ENCODE measurements around the gene COL26A1. TPM values are rescaled to one million over a fixed set of nuclear protein-coding genes. Genes with fewer than 3 reads are reported as not detected.

Gene COL26A1
- total RNA-seq, 2 experiments from 2014 or later, result not detected

DNA sequence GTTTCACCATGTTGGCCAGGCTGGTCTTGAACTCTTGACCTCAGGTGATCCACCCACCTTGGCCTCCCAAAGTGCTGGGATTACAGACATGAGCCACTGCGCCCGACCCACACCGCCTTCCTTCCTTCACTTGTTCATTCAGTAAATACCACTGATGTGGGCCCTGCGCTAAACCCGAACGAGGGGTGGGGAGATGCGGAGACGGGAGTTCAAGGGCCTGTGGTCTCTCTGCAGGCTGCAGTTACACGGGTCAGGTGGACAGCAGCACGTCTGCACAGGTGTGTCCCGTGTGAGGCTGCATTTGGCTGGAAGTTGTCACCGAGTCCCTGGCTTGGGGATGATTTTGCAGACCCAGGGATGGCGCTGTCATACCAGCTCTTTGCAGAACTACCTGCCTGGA is 38.1 kb downstream of the COL26A1 start:
- Mint-ChIP-seq H3K4me1 (no peaks in the 10 kb centered on the region), H3K27ac (no peak overlapping the region), H3K9me3 (no peaks in the 10 kb centered on the region), H3K4me3 (no peak overlapping the region), H3K27me3 (peaks cover 22% of the 10 kb centered on the region), H3K36me3 (no peaks in the 10 kb centered on the region)
- ATAC-seq (ENCODE audit: low read depth) (no peak), DNase-seq (no peak)
- POLR2A ChIA-PET, result no interaction called here

DNA sequence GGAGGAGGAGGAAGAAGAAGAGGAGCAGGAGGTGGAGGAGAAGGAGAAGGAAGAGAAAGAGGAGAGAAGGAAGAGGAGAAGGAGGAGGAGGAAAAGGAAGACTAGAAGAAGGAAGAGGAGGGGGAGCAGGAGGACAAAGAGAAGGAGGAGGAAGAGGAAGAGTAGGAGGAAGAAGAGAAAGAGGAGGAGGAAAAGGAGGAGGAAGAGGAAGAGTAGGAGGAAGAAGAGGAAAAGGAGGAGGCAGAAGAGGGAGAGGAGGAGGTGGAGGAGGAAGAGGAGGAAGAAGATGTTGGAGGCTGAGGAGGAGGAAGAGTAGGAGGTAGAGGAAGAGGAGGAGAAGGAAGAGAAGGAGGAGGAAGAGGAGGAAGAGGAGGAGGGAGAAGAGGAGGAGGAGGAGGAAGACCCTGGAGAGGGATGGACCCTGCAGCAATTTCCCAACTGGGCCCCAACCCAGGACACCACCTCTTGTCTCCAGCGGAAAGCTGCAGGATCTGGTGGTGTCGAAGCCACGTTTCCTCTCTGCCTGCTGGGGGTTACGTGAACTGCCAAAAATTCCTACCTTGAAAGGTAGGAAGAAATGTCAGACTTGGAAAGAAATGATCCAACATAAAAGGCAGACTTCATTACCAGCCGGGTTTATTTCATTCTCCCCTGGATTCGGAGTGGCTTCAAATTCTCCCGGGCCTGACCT is 38.9 kb downstream of the COL26A1 start:
- ATAC-seq (ENCODE audit: low read depth) (no peak), DNase-seq (no peak)
- POLR2A ChIA-PET, result no interaction called here
- H3K27me3 Mint-ChIP-seq, result peaks cover 23% of the 10 kb centered on the region
- no peak overlapping the region for H3K4me3 Mint-ChIP-seq
- no peaks in the 10 kb centered on the region for H3K4me1 Mint-ChIP-seq
- no peak overlapping the region for H3K27ac Mint-ChIP-seq
- no peaks in the 10 kb centered on the region for H3K9me3 Mint-ChIP-seq
- no peaks in the 10 kb centered on the region for H3K36me3 Mint-ChIP-seq

GRCh38 chr7:101402081-101402779 is 39.6 kb downstream of the COL26A1 start:
- no peaks in the 10 kb centered on the region for H3K36me3 Mint-ChIP-seq
- peaks cover 23% of the 10 kb centered on the region for H3K27me3 Mint-ChIP-seq
- ATAC-seq (ENCODE audit: low read depth) (no peak), DNase-seq (no peak)
- H3K4me3 Mint-ChIP-seq, result no peak overlapping the region
- POLR2A ChIA-PET, result no interaction called here
- H3K9me3 Mint-ChIP-seq, result no peaks in the 10 kb centered on the region
- no peak overlapping the region for H3K27ac Mint-ChIP-seq
- H3K4me1 Mint-ChIP-seq, result no peaks in the 10 kb centered on the region

DNA sequence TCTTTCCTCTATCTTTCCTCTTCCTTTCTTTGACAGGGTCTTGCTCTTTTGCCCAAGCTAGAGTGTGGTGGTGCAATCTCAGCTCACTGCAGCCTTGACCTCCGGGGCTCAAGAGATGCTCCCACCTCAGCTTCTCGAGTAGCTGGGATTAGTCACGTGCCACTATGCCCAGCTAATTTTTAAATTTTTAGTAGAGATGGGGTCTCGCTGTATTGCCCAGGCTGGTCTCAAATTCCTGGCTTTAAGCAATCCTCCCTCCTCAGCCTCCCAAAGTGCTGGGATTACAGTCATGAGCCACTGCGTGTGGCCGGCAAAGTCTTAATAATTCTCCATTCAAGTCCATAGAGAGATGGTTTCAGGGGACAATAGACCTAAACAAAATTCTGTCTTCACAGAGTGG is 40.2 kb downstream of the COL26A1 start:
- POLR2A ChIA-PET, result no interaction called here
- Mint-ChIP-seq H3K27me3 (peaks cover 23% of the 10 kb centered on the region), H3K9me3 (no peaks in the 10 kb centered on the region), H3K36me3 (no peaks in the 10 kb centered on the region), H3K4me1 (no peaks in the 10 kb centered on the region), H3K27ac (no peak overlapping the region), H3K4me3 (no peak overlapping the region)
- ATAC-seq (ENCODE audit: low read depth) (no peak), DNase-seq (no peak)

- DNase-seq (no peak), ATAC-seq (ENCODE audit: low read depth) (no peak)
- Mint-ChIP-seq H3K4me1 (no peaks in the 10 kb centered on the region), H3K36me3 (no peaks in the 10 kb centered on the region), H3K4me3 (no peak overlapping the region), H3K9me3 (peaks cover 8% of the 10 kb centered on the region), H3K27ac (no peak overlapping the region), H3K27me3 (peaks cover 19% of the 10 kb centered on the region)
- POLR2A ChIA-PET, result no interaction called here
Observed at GRCh38 chr7:101405474-101406067, 42.9 kb downstream of the COL26A1 start.

- Mint-ChIP-seq H3K36me3 (no peaks in the 10 kb centered on the region), H3K9me3 (peaks cover 8% of the 10 kb centered on the region), H3K4me3 (peak overlapping the region; percentile 64), H3K27me3 (peaks cover 4% of the 10 kb centered on the region), H3K4me1 (peaks cover 13% of the 10 kb centered on the region), H3K27ac (peak overlapping the region; percentile 76)
- DNase-seq, result peak; percentile 51
- POLR2A ChIA-PET, result interaction anchor here (1.7 kb wide), 1 partner anchor 46 kb away, joined by 6 read pairs; no protein-coding TSS in a partner anchor
- peak; percentile 40 for ATAC-seq (ENCODE audit: low read depth)
Observed at GRCh38 chr7:101410743-101411507, 48.2 kb downstream of the COL26A1 start.

- peaks cover 2% of the 10 kb centered on the region for H3K27me3 Mint-ChIP-seq
- peaks cover 13% of the 10 kb centered on the region for H3K4me1 Mint-ChIP-seq
- ATAC-seq (ENCODE audit: low read depth), result peak; percentile 66
- POLR2A ChIA-PET, result interaction anchor here (1.7 kb wide), 1 partner anchor 47 kb away, joined by 6 read pairs; no protein-coding TSS in a partner anchor
- H3K9me3 Mint-ChIP-seq, result peaks cover 8% of the 10 kb centered on the region
- no peak for DNase-seq
- H3K36me3 Mint-ChIP-seq, result no peaks in the 10 kb centered on the region
- peak overlapping the region; percentile 76 for H3K27ac Mint-ChIP-seq
- H3K4me3 Mint-ChIP-seq, result peak overlapping the region; percentile 64
Observed at GRCh38 chr7:101411508-101411874, 48.8 kb downstream of the COL26A1 start.

GRCh38 chr7:101412976-101413375 is 50.3 kb downstream of the COL26A1 start:
- Mint-ChIP-seq H3K9me3 (peaks cover 8% of the 10 kb centered on the region), H3K4me3 (no peak overlapping the region), H3K4me1 (peaks cover 13% of the 10 kb centered on the region), H3K27me3 (peaks cover 6% of the 10 kb centered on the region), H3K36me3 (no peaks in the 10 kb centered on the region), H3K27ac (no peak overlapping the region)
- no peak for ATAC-seq (ENCODE audit: low read depth)
- DNase-seq, result no peak
- POLR2A ChIA-PET, result no interaction called here

DNA sequence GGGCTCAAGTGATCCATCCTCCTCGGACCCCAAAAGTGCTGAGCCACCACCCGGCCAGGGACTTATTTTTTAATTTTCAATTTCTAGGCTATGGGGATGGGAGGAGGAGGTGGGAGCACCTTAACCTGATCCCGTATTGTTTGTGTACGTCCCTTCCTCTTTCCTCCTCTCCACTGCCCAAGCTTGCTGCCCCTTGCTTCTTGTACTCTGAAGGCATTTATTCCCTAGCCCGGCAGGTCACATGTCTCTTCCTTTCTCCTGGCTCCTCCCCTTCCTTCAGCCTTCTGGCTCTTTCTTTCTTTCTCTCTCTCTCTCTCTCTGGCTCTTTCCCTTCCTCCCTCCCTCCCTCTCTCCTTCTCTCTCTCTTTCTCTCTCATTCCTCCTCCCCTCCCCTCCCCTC is 56.0 kb downstream of the COL26A1 start:
- H3K4me1 Mint-ChIP-seq, result peaks cover 2% of the 10 kb centered on the region
- no peaks in the 10 kb centered on the region for H3K36me3 Mint-ChIP-seq
- peak overlapping the region; percentile 19 for H3K4me3 Mint-ChIP-seq
- peaks cover 7% of the 10 kb centered on the region for H3K27me3 Mint-ChIP-seq
- POLR2A ChIA-PET, result no interaction called here
- no peaks in the 10 kb centered on the region for H3K9me3 Mint-ChIP-seq
- no peak for DNase-seq
- H3K27ac Mint-ChIP-seq, result no peak overlapping the region
- no peak for ATAC-seq (ENCODE audit: low read depth)

- Mint-ChIP-seq H3K4me1 (peaks cover 2% of the 10 kb centered on the region), H3K9me3 (no peaks in the 10 kb centered on the region), H3K4me3 (no peak overlapping the region), H3K27ac (no peak overlapping the region), H3K36me3 (no peaks in the 10 kb centered on the region), H3K27me3 (peaks cover 7% of the 10 kb centered on the region)
- POLR2A ChIA-PET, result no interaction called here
- no peak for DNase-seq
- no peak for ATAC-seq (ENCODE audit: low read depth)
Observed at GRCh38 chr7:101419831-101420230, 57.2 kb downstream of the COL26A1 start.

- Mint-ChIP-seq H3K4me1 (peaks cover 2% of the 10 kb centered on the region), H3K27me3 (peaks cover 7% of the 10 kb centered on the region), H3K4me3 (no peak overlapping the region), H3K36me3 (no peaks in the 10 kb centered on the region), H3K9me3 (no peaks in the 10 kb centered on the region), H3K27ac (no peak overlapping the region)
- POLR2A ChIA-PET, result no interaction called here
- DNase-seq, result no peak
- no peak for ATAC-seq (ENCODE audit: low read depth)
Observed at GRCh38 chr7:101420436-101420835, 57.8 kb downstream of the COL26A1 start.

- DNase-seq, result no peak
- Mint-ChIP-seq H3K4me1 (peaks cover 2% of the 10 kb centered on the region), H3K27me3 (peaks cover 3% of the 10 kb centered on the region), H3K27ac (no peak overlapping the region), H3K9me3 (no peaks in the 10 kb centered on the region), H3K36me3 (no peaks in the 10 kb centered on the region), H3K4me3 (no peak overlapping the region)
- ATAC-seq (ENCODE audit: low read depth), result no peak
- POLR2A ChIA-PET, result no interaction called here
Observed at GRCh38 chr7:101422356-101423195, 59.9 kb downstream of the COL26A1 start.

Measured in activated naive CD8-positive, alpha-beta T cell treated with anti-CD3 and anti-CD28 coated beads, Interleukin-2, amount 10 ng/mL, durations not matched to agents 7 days and 5 days (primary cell).